VCaP (cell line): ENCODE data around the gene OPN4.

Source experiments
- H3K27ac ChIP-seq: fragments of 450-650 bp; 2 replicates; pipeline ENCODE4 v1.5.1; 2017
- CTCF ChIP-seq: fragments of 450-650 bp; conservative IDR thresholded peaks from 2 replicates; pipeline ENCODE4 v1.5.1; 2017; ENCODE audit warnings: mild to moderate bottlenecking, moderate library complexity

OPN4 gene

GRCh38 chr10:86668297-86669165 lies 14.2 kb downstream of the OPN4 start, which contains the start of gene LDB3:
Gene LDB3, plus strand, starts transcription at chr10:86668511. Its CDS starts 181 bp downstream, at chr10:86668692.
- no peak for TF ChIP-seq CTCF
- H3K27ac ChIP-seq = no peak within 1 kb of the TSS

GRCh38 chr10:86670290-86670811 lies 16.0 kb downstream of the OPN4 start:
- no peak for TF ChIP-seq CTCF

GRCh38 chr10:86670876-86671275 lies 16.5 kb downstream of the OPN4 start:
- no peak for TF ChIP-seq CTCF
- H3K27ac ChIP-seq = no peak overlapping the region

More at GRCh38 chr10:86670290-86670811, 16.0 kb downstream of the OPN4 start:
- H3K27ac ChIP-seq = no peak overlapping the region

GRCh38 chr10:86671419-86671818 lies 17.1 kb downstream of the OPN4 start:
- no peak overlapping the region for H3K27ac ChIP-seq
- no peak for TF ChIP-seq CTCF

GRCh38 chr10:86671985-86672710 lies 17.8 kb downstream of the OPN4 start:
- no peak overlapping the region for H3K27ac ChIP-seq
- no peak for TF ChIP-seq CTCF

GRCh38 chr10:86673216-86673826 lies 19.0 kb downstream of the OPN4 start:
- no peak for TF ChIP-seq CTCF
- H3K27ac ChIP-seq = no peak overlapping the region
